ENCODE measurements around the gene CYP2A6. TPM values are rescaled to one million over a fixed set of nuclear protein-coding genes. Genes with fewer than 3 reads are reported as not detected.

Gene CYP2A6
- total RNA-seq, 1 experiment from 2014 or later, result 0.28 TPM

DNA sequence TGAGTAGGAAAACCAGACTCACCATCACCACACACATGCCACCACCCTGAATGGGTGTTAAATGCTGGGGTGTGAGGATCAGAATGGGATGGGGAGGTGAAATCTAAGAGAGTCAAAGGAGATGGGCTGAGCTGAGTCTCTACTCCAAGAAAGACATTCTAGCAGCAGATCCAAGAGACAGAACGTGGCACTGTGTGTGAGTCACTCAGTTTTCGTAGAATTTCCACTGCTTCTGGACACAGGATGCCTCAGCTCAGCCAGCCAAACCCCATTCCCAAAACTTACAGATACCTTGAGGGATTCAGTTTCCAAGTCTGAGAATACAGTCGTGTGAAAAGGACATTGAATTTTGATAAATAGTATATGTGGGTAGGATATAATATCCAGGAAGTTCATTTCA is 39.1 kb upstream of the CYP2A6 start:
- Histone ChIP-seq H4K20me1 (ENCODE audit: control insufficient read depth, insufficient read depth, insufficient read length) (no peaks in the 10 kb centered on the region), H3K4me2 (ENCODE audit: insufficient read depth, insufficient read length, low read length) (no peak overlapping the region), H3K56ac (ENCODE audit: insufficient read length, low read depth, low read length) (no peak overlapping the region), H2BK120ac (ENCODE audit: low read depth, low read length, poor library complexity, severe bottlenecking) (no peak overlapping the region), H3K79me1 (ENCODE audit: insufficient read depth, low read depth, low read length, poor library complexity, severe bottlenecking) (no peaks in the 10 kb centered on the region), H4K91ac (ENCODE audit: insufficient read length, low read depth, low read length) (no peak overlapping the region), H3K14ac (ENCODE audit: insufficient read depth, low read length) (no peak overlapping the region), H2BK5ac (ENCODE audit: insufficient read length, low read length) (no peak overlapping the region), H3K18ac (ENCODE audit: insufficient read length, low read depth, low read length) (no peak overlapping the region), H3K4ac (ENCODE audit: low read depth, low read length) (no peak overlapping the region), H3K23ac (ENCODE audit: insufficient read length, low read depth, low read length) (no peak overlapping the region), H3K79me2 (ENCODE audit: insufficient read depth, low read length) (no peaks in the 10 kb centered on the region), H3K27ac (ENCODE audit: insufficient read length, low read depth, low read length) (no peak overlapping the region), H3K27me3 (ENCODE audit: insufficient read depth, low read length) (no peaks in the 10 kb centered on the region), H2AK5ac (ENCODE audit: insufficient read length, low read length) (no peak overlapping the region), H2AFZ (ENCODE audit: low read length) (no peak overlapping the region), H2BK15ac (ENCODE audit: low read depth, low read length) (no peak overlapping the region), H4K8ac (replicated peaks; ENCODE audit: insufficient read length, low read depth, low read length) (no peak overlapping the region), H4K5ac (ENCODE audit: insufficient read length, low read depth, low read length) (no peak overlapping the region), H2BK12ac (ENCODE audit: insufficient read length, low read depth, low read length) (no peak overlapping the region), H3K9me3 (ENCODE audit: control insufficient read depth, low read depth, low read length) (no peaks in the 10 kb centered on the region), H2BK20ac (ENCODE audit: low read depth, low read length, poor library complexity, severe bottlenecking) (no peak overlapping the region), H3K23me2 (ENCODE audit: insufficient read length, low read depth, low read length, poor library complexity, severe bottlenecking) (no peaks in the 10 kb centered on the region), H3T11ph (ENCODE audit: low read length) (no peak overlapping the region), H3K4me1 (ENCODE audit: insufficient read depth, low read length) (no peaks in the 10 kb centered on the region), H3K9ac (ENCODE audit: extremely low read depth, insufficient read length, low read length) (no peak overlapping the region)
- H3K27me3 Mint-ChIP-seq (ENCODE audit: low read depth), result peaks cover 36% of the 10 kb centered on the region
- H3K4me1 Mint-ChIP-seq, result no peaks in the 10 kb centered on the region
- no CpG with 5 or more reads among the region's 3 CpGs for WGBS (ENCODE audit: extremely low coverage, insufficient read length, low lambda C conversion rate)
- DNase-seq, result no peak
- H3K36me3 Mint-ChIP-seq (ENCODE audit: insufficient read depth in 1 of 3, low read depth in 3 of 3), result no peaks in the 10 kb centered on the region
- no peaks in the 10 kb centered on the region for H3K9me3 Mint-ChIP-seq
- TF ChIP-seq, protein P1, sequence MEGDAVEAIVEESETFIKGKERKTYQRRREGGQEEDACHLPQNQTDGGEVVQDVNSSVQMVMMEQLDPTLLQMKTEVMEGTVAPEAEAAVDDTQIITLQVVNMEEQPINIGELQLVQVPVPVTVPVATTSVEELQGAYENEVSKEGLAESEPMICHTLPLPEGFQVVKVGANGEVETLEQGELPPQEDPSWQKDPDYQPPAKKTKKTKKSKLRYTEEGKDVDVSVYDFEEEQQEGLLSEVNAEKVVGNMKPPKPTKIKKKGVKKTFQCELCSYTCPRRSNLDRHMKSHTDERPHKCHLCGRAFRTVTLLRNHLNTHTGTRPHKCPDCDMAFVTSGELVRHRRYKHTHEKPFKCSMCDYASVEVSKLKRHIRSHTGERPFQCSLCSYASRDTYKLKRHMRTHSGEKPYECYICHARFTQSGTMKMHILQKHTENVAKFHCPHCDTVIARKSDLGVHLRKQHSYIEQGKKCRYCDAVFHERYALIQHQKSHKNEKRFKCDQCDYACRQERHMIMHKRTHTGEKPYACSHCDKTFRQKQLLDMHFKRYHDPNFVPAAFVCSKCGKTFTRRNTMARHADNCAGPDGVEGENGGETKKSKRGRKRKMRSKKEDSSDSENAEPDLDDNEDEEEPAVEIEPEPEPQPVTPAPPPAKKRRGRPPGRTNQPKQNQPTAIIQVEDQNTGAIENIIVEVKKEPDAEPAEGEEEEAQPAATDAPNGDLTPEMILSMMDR (conservative IDR thresholded peaks at IDR 0.05), result no peak
- no peak overlapping the region for H3K27ac Mint-ChIP-seq
- H3K4me3 Mint-ChIP-seq, result no peak overlapping the region
